Ascending aorta (tissue), 2 donors: ENCODE measurements around the gene TRIM22. TPM values are rescaled to one million over a fixed set of nuclear protein-coding genes. Genes with fewer than 3 reads are reported as not detected.
"Not testable (repeated sequence)": the region's sequence is repeated elsewhere in the genome, so short reads cannot be mapped to it uniquely, and the experiment has no call there.

Experiments
- DNase-seq, 2 donors: peaks; one replicate each; pipeline ENCODE4 v3.0.0-alpha.2; 2019; ENCODE audit warnings: low spot score in 2 of 2
- H3K27ac ChIP-seq, 2 donors: fragments of 200-600 bp; sonication (generic); one replicate each; pipeline ENCODE4 v1.5.1; 2016 to 2017; ENCODE audit warnings: mild to moderate bottlenecking in 1 of 2
- H3K27me3 ChIP-seq: fragments of 200-600 bp; sonication (generic); one replicate; pipeline ENCODE4 v1.5.1; 2017
- H3K36me3 ChIP-seq, 2 donors: fragments of 200-600 bp; sonication (generic); one replicate each; pipeline ENCODE4 v1.5.1; 2016
- H3K4me1 ChIP-seq, 2 donors: fragments of 200-600 bp; sonication (generic); one replicate each; pipeline ENCODE4 v1.5.1; 2016 to 2017; ENCODE audit warnings: mild to moderate bottlenecking in 1 of 2
- H3K4me3 ChIP-seq, 2 donors: fragments of 200-600 bp; sonication (generic); one replicate each; pipeline ENCODE4 v1.5.1; 2016 to 2017; ENCODE audit warnings: mild to moderate bottlenecking in 1 of 2
- H3K9me3 ChIP-seq, 2 donors: fragments of 200-600 bp; sonication (generic); one replicate each; pipeline ENCODE4 v1.5.1; 2016
- intact Hi-C: fragments of 100-400 bp; cut with DNase I; formaldehyde crosslinking; loops from one replicate; pipeline ENCODE4 v1.15.1; 2023
- total RNA-seq: library from RNA; depleted of rRNA; stranded (reverse); fragments of >200 nt; gene quantifications from one replicate; pipeline ENCODE4 v1.1.0, GENCODE V29; 2016
- TF ChIP-seq, protein P1 (sequence below), 3 experiments: fragments of 200-600 bp in 2 of 3; fragments of 450-650 bp in 1 of 3; sonication (generic) in 2 of 3; IDR thresholded peaks; one replicate each; pipeline ENCODE4 v1.5.1; 2016 to 2019; ENCODE audit warnings: antibody characterized with exemption in 3 of 3, mild to moderate bottlenecking in 1 of 3, moderate library complexity in 1 of 3

TRIM22 gene
- total RNA-seq, 1 donor from 2014 or later, result 32.5 TPM

DNA sequence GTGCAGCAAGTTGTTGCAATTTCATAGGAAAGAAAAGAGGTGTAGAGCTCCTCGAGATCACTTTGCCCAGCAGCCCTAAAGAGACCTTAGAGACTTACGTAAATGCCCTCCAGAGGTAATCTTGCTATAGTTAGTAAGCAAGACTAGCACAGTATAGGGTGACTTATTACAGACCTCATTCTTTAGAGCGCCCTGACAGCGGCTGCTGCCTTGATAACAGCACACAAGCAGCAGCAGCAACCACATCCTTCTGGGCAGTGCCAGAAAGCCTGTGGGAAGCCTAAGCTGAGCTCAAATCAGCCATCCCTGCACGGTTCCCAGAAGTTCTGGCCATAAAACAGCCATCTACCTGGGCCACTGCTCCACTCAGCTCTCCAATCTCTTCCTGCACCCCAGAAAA is 24.1 kb downstream of the TRIM22 start:
- H3K4me3 ChIP-seq, result no peak overlapping the region

DNA sequence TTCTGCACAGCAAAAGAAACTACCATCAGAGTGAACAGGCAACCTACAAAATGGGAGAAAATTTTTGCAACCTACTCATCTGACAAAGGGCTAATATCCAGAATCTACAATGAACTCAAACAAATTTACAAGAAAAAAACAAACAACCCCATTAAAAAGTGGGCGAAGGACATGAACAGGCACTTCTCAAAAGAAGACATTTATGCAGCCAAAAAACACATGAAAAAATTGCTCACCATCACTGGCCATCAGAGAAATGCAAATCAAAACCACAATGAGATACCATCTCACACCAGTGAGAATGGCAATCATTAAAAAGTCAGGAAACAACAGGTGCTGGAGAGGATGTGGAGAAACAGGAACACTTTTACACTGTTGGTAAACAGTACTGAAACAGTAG is 26.9 kb downstream of the TRIM22 start:
- H3K36me3 ChIP-seq, H3K4me3 ChIP-seq, intact Hi-C loops, H3K27ac ChIP-seq, H3K4me1 ChIP-seq, DNase-seq, H3K9me3 ChIP-seq, H3K27me3 ChIP-seq: not testable (repeated sequence)

More for the DNA sequence above, 24.1 kb downstream of the TRIM22 start:
- H3K4me1 ChIP-seq, result no peaks in the 10 kb centered on the region
- TF ChIP-seq, protein P1, sequence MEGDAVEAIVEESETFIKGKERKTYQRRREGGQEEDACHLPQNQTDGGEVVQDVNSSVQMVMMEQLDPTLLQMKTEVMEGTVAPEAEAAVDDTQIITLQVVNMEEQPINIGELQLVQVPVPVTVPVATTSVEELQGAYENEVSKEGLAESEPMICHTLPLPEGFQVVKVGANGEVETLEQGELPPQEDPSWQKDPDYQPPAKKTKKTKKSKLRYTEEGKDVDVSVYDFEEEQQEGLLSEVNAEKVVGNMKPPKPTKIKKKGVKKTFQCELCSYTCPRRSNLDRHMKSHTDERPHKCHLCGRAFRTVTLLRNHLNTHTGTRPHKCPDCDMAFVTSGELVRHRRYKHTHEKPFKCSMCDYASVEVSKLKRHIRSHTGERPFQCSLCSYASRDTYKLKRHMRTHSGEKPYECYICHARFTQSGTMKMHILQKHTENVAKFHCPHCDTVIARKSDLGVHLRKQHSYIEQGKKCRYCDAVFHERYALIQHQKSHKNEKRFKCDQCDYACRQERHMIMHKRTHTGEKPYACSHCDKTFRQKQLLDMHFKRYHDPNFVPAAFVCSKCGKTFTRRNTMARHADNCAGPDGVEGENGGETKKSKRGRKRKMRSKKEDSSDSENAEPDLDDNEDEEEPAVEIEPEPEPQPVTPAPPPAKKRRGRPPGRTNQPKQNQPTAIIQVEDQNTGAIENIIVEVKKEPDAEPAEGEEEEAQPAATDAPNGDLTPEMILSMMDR (IDR thresholded peaks at IDR 0.05), result no peak
- H3K9me3 ChIP-seq, result peaks cover 0 to 8% of the 10 kb centered on the region in 2 donors
- H3K27ac ChIP-seq, result no peak overlapping the region
- peaks cover 13 to 23% of the 10 kb centered on the region in 2 donors for H3K36me3 ChIP-seq
- intact Hi-C loops, result no loop called here
- no peaks in the 10 kb centered on the region for H3K27me3 ChIP-seq
- no peak for DNase-seq

DNA sequence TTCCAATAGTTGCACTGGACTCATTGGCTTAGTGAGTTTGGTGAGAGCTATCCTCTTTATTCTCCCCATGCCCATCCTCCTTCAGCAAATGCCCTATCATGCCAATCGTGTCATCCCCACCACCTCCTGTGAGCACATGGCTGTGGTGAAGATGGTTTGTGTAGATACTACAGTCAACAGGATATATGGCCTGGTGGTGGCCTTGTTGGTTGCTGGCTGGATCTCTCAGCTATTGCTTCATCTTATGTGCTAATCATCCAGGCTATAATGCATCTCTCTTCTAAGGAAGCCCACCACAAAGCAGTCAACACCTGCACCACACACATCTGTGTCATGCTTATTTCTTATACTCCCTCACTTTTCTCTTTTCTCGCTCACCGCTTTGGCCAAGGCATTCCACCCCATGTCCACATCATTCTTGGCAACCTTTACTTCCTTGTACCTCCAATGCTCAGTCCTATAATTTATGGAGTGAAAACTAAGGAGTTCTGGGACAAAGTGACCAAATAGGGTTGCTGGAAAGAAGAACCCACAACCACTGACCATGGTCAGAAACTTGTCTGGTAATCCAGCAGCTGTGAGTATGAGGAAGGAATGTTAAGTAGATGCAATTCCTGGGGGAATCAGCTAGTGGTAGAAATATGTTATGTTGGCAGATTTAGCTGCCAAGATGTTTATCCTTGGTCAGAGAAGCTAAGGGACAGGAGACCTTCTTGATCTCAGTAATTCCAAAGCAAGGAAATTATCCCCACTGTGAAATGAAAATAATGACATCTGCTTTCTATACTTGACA is 30.3 kb downstream of the TRIM22 start:
- H3K36me3 ChIP-seq, result no peaks in the 10 kb centered on the region
- intact Hi-C loops, result no loop called here
- H3K27ac ChIP-seq, result no peak overlapping the region
- H3K9me3 ChIP-seq, result peaks cover 0 to 8% of the 10 kb centered on the region in 2 donors
- H3K4me1 ChIP-seq, result no peaks in the 10 kb centered on the region
- TF ChIP-seq, protein P1 (IDR thresholded peaks at IDR 0.05), result no peak
- DNase-seq, result no peak
- no peak overlapping the region for H3K4me3 ChIP-seq
- no peaks in the 10 kb centered on the region for H3K27me3 ChIP-seq

DNA sequence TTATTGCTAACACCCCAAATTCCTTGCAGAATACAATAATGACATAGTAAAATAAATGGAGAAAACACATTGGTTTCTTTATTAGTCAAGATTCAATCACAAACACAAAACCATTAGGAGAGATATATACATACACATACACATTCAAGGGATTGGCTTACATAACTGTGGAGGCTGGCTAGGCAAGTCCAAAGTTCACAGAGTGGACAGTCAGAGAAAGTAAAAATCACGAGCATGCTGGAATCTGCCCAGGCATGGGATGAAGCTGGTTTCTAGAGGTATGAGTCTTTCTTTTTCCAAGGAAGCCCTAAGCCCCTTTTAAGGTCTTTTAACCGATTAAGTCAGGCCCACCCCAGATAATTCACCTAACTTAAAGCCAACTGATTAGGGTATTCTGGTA is 33.0 kb downstream of the TRIM22 start:
- no peak for DNase-seq
- intact Hi-C loops, result no loop called here
- no peaks in the 10 kb centered on the region for H3K9me3 ChIP-seq
- TF ChIP-seq, protein P1 (IDR thresholded peaks at IDR 0.05), result no peak
- H3K27me3 ChIP-seq, result no peaks in the 10 kb centered on the region
- no peak overlapping the region for H3K27ac ChIP-seq
- H3K36me3 ChIP-seq, result no peaks in the 10 kb centered on the region
- no peaks in the 10 kb centered on the region for H3K4me1 ChIP-seq
- no peak overlapping the region for H3K4me3 ChIP-seq

DNA sequence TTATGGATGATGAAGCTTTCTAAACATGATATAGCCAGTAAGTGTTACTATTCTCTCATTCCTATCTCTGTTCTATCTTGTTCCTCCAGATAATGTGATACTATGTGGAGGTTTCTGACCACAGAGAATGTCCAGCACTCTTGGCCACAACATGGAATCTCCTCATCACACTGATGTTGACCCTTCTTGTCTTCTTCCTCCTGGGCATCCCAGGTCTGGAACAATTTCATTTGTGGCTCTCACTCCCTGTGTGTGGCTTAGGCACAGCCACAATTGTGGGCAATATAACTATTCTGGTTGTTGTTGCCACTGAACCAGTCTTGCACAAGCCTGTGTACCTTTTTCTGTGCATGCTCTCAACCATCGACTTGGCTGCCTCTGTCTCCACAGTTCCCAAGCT is 36.8 kb downstream of the TRIM22 start:
- intact Hi-C loops, result no loop called here
- H3K27ac ChIP-seq, result no peak overlapping the region
- H3K4me3 ChIP-seq, result no peak overlapping the region
- TF ChIP-seq, protein P1 (IDR thresholded peaks at IDR 0.05), result no peak
- H3K4me1 ChIP-seq, result no peaks in the 10 kb centered on the region
- no peaks in the 10 kb centered on the region for H3K9me3 ChIP-seq
- no peaks in the 10 kb centered on the region for H3K36me3 ChIP-seq
- DNase-seq, result no peak
- H3K27me3 ChIP-seq, result no peaks in the 10 kb centered on the region

DNA sequence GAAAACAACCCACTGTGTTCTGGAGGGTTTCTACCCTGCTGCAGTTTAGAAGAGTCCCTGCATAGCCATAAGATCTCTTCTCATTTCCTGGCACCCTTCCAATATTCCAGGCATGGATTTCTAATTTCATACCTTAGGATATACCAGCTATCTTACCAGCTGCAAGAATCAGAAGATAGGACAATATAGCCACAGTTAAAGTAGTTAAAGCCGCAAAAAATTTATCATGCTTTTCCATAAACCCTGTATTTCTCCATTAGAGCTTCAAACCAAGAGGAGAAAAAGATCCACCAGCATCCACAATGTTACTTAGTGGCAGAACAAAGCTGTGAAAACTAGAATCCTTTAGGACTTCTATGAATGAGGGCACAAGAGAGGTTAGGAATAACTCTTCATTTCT is 38.1 kb downstream of the TRIM22 start:
- no peaks in the 10 kb centered on the region for H3K36me3 ChIP-seq
- TF ChIP-seq, protein P1 (IDR thresholded peaks at IDR 0.05), result no peak
- no peaks in the 10 kb centered on the region for H3K27me3 ChIP-seq
- no peaks in the 10 kb centered on the region for H3K9me3 ChIP-seq
- no peak overlapping the region for H3K4me3 ChIP-seq
- no peak overlapping the region for H3K27ac ChIP-seq
- intact Hi-C loops, result no loop called here
- DNase-seq, result no peak
- H3K4me1 ChIP-seq, result no peaks in the 10 kb centered on the region
